Endothelial cell of umbilical vein (primary cell): ENCODE results near the gene PROZ. TPM values are rescaled to one million over a fixed set of nuclear protein-coding genes. Genes with fewer than 3 reads are reported as not detected.

Experiments used
- BruUV-seq: library from RNA; stranded (reverse); fragments of 400-500 nt; replicated peaks from 2 replicates; lab custom pipeline; 2021; lab: Mats Ljungman, UMichigan
- CTCF ChIA-PET: fragments of 300-600, 350-600 bp; sonication (Branson Sonifier 250); formaldehyde crosslinking; loops from one replicate; lab custom pipeline; 2021; ENCODE audit warnings: antibody characterized with exemption, inconsistent platforms; lab: Charles Lee
- POLR2A ChIA-PET: fragments of 300-600, 350-600 bp; sonication (Branson Sonifier 250); formaldehyde crosslinking; loops from one replicate; lab custom pipeline; 2021; ENCODE audit warnings: antibody characterized with exemption, inconsistent platforms; lab: Charles Lee
- DNase-seq: peaks from one replicate; pipeline ENCODE4 v3.0.0-alpha.2; 2011; ENCODE audit warnings: low read depth, low spot score
- FAIRE-seq: peaks from 2 replicates; lab custom pipeline; 2011; peaks lifted over from hg19 to GRCh38; lab: Jason Lieb, UNC
- H2AFZ ChIP-seq: 2 replicates; pipeline ENCODE4 v1.6.0; 2012; ENCODE audit warnings: low read depth, low read length, control low read depth, inconsistent platforms
- H3K27ac ChIP-seq: 2 replicates; pipeline ENCODE4 v1.5.1; 2011; ENCODE audit warnings: low read depth, mild to moderate bottlenecking, control low read depth, low read length, moderate library complexity; ENCODE audit not compliant: insufficient read depth
- H3K27me3 ChIP-seq, 2 experiments: 2 replicates each; pipeline versions ENCODE4 v1.6.0 to v1.6.1; 2011; ENCODE audit warnings: low read length in 2 of 2, mixed read lengths in 1 of 2; ENCODE audit not compliant: control insufficient read depth in 2 of 2, insufficient read depth in 2 of 2
- H3K36me3 ChIP-seq, 2 experiments: 2 replicates in 1 of 2; 3 replicates in 1 of 2; pipeline ENCODE4 v1.5.1; 2011; ENCODE audit warnings: low read length in 2 of 2, mild to moderate bottlenecking in 1 of 2, moderate library complexity in 1 of 2; ENCODE audit not compliant: control insufficient read depth in 2 of 2, insufficient read depth in 2 of 2; ENCODE audit errors: extremely low read depth in 1 of 2
- H3K4me1 ChIP-seq: 3 replicates; pipeline ENCODE4 v1.5.1; 2011; ENCODE audit warnings: mild to moderate bottlenecking, low read length; ENCODE audit not compliant: control insufficient read depth, insufficient read depth; ENCODE audit errors: extremely low read depth
- H3K4me2 ChIP-seq: 2 replicates; pipeline ENCODE4 v1.6.1; 2011; ENCODE audit warnings: low read length, control low read depth, mixed read lengths; ENCODE audit not compliant: insufficient read depth
- H3K4me3 ChIP-seq, 3 experiments: fragments of 200-600 bp in 1 of 3; sonication (generic), shearing (Covaris generic) in 1 of 3; replicated peaks in 1 of 3; 2 replicates each; pipeline ENCODE4 v1.5.1; 2011 to 2016; ENCODE audit warnings: control low read depth in 3 of 3, low read length in 3 of 3, mild to moderate bottlenecking in 2 of 3, inconsistent platforms in 1 of 3, low read depth in 1 of 3, moderate library complexity in 1 of 3; ENCODE audit not compliant: insufficient read depth in 1 of 3
- H3K79me2 ChIP-seq: 2 replicates; pipeline ENCODE4 v1.6.0; 2012; ENCODE audit warnings: low read length, inconsistent platforms; ENCODE audit not compliant: control insufficient read depth, insufficient read depth
- H3K9ac ChIP-seq: replicated peaks from 2 replicates; pipeline ENCODE3; 2011; ENCODE audit warnings: low read length, control low read depth; ENCODE audit not compliant: insufficient read depth; ENCODE audit errors: extremely low read depth
- H3K9me1 ChIP-seq: replicated peaks from 3 replicates; pipeline ENCODE4 v1.6.0; 2011; ENCODE audit warnings: mild to moderate bottlenecking, low read length; ENCODE audit not compliant: control insufficient read depth, insufficient read depth; ENCODE audit errors: extremely low read depth
- H3K9me3 ChIP-seq: replicated peaks from 2 replicates; pipeline ENCODE4 v1.5.1; 2012; ENCODE audit warnings: low read length, inconsistent platforms; ENCODE audit not compliant: control insufficient read depth, insufficient read depth
- H4K20me1 ChIP-seq: replicated peaks from 2 replicates; pipeline ENCODE3; 2011; ENCODE audit warnings: mild to moderate bottlenecking, low read length; ENCODE audit not compliant: control insufficient read depth, insufficient read depth; ENCODE audit errors: extremely low read depth
- EZH2 ChIP-seq: IDR thresholded peaks from 2 replicates; pipeline ENCODE4 v1.6.1; 2012; ENCODE audit warnings: borderline replicate concordance, low read depth, mild to moderate bottlenecking, moderate library complexity, low read length, inconsistent platforms; ENCODE audit not compliant: severe bottlenecking
- FOS ChIP-seq: IDR thresholded peaks from 2 replicates; pipeline ENCODE4 v1.6.1; 2011; ENCODE audit warnings: mild to moderate bottlenecking, low read length, moderate library complexity, borderline replicate concordance; ENCODE audit not compliant: insufficient read depth
- GATA2 ChIP-seq: IDR thresholded peaks from 2 replicates; pipeline ENCODE4 v1.7.0; 2011; ENCODE audit warnings: low read depth, mild to moderate bottlenecking, moderate library complexity, mixed read lengths, low read length; ENCODE audit not compliant: insufficient read length, insufficient read depth
- JUN ChIP-seq: IDR thresholded peaks from 2 replicates; pipeline ENCODE4 v1.6.1; 2011; ENCODE audit warnings: borderline replicate concordance, low read depth; ENCODE audit not compliant: insufficient read length, insufficient read depth
- MYC ChIP-seq: IDR thresholded peaks from one replicate; pipeline ENCODE4 v1.6.1; 2011; ENCODE audit warnings: mild to moderate bottlenecking, low read depth, low read length
- POLR2A ChIP-seq: IDR thresholded peaks from 2 replicates; pipeline ENCODE4 v1.6.1; 2012; ENCODE audit warnings: low read depth, mild to moderate bottlenecking, control low read depth, low read length
- POLR2AphosphoS5 ChIP-seq: IDR thresholded peaks from 2 replicates; pipeline ENCODE4 v1.6.1; 2012; ENCODE audit warnings: low read depth, mild to moderate bottlenecking, control low read depth, low read length, moderate library complexity; ENCODE audit not compliant: insufficient read depth
- dilution Hi-C: fragments of 300-500 bp; cut with MboI; formaldehyde crosslinking; loops from one replicate; pipeline ENCODE4 v1.15.0; 2019; ENCODE audit warnings: low sequenced_read_pairs; ENCODE audit not compliant: extremely low pct_ligation_motif_present
- intact Hi-C: fragments of 100-400 bp; cut with micrococcal nuclease; formaldehyde crosslinking; loops from one replicate; pipeline ENCODE4 v1.10.0; 2022
- polyA plus RNA-seq, 4 experiments: library from polyadenylated mRNA; depleted of rRNA in 3 of 4; stranded (reverse) in 3 of 4; unstranded in 1 of 4; fragments of >200 nt; gene quantifications; 2 replicates each; pipeline versions ENCODE4 v1.2.1 to v1.2.3, GENCODE V29; 2011 to 2012; ENCODE audit warnings: missing spikeins in 1 of 4
- total RNA-seq: library from RNA; stranded (reverse); gene quantifications from 2 replicates; pipeline ENCODE4 v1.2.3, GENCODE V29; 2021
- TF ChIP-seq, protein P1 (sequence below), 2 donors: IDR thresholded peaks; 1 replicate in 1 of 2; 2 replicates in 1 of 2; pipeline ENCODE4 v1.5.1; 2011; ENCODE audit warnings: low read length in 2 of 2, mild to moderate bottlenecking in 2 of 2, moderate library complexity in 2 of 2, control low read depth in 1 of 2, inconsistent platforms in 1 of 2, low read depth in 1 of 2; ENCODE audit not compliant: insufficient read depth in 1 of 2; ENCODE audit errors: extremely low read depth in 1 of 2
- TF ChIP-seq, protein P2 (sequence below): IDR thresholded peaks from 2 replicates; pipeline ENCODE4 v1.6.1; 2011; ENCODE audit not compliant: insufficient read depth, insufficient read length

Gene PROZ
- total and polyA plus RNA-seq, 2 donors (not counting 3 experiments of a cell fraction or from before 2014, with no cell fraction given), result not detected

DNA sequence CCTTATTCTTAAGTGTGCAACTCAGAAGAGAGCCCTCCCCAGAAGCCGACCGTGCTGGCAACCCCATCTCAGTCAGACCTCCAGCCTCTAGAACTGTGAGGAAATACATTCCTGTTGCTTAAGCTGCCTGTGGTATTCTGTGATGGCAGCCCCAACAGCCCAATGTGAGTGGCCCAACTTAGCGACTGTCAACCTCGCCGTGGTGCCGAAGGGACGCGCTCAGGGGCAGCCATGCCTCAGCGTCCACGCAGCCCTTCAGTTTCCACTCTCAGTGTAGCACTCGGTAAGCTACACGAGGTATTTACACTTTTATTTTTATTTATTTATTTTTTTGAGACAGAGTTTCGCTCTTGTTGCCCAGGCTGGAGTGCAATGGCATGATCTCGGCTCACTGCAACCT, 18.4 kb downstream of the PROZ start:
- Histone ChIP-seq H3K4me2 (no peak overlapping the region), H3K27me3 (no peaks in the 10 kb centered on the region), H3K4me3 (no peak overlapping the region), H3K36me3 (peaks cover 16 to 23% of the 10 kb centered on the region in 2 experiments), H3K9me3 (no peaks in the 10 kb centered on the region), H3K79me2 (no peaks in the 10 kb centered on the region), H3K4me1 (peaks cover 14% of the 10 kb centered on the region), H4K20me1 (no peaks in the 10 kb centered on the region), H3K9ac (no peak overlapping the region), H2AFZ (no peak overlapping the region), H3K27ac (no peak overlapping the region), H3K9me1 (no peaks in the 10 kb centered on the region)
- TF ChIP-seq GATA2, result no peak
- TF ChIP-seq POLR2A, result no peak
- TF ChIP-seq POLR2AphosphoS5, result no peak
- TF ChIP-seq FOS, result no peak
- TF ChIP-seq, protein P1, sequence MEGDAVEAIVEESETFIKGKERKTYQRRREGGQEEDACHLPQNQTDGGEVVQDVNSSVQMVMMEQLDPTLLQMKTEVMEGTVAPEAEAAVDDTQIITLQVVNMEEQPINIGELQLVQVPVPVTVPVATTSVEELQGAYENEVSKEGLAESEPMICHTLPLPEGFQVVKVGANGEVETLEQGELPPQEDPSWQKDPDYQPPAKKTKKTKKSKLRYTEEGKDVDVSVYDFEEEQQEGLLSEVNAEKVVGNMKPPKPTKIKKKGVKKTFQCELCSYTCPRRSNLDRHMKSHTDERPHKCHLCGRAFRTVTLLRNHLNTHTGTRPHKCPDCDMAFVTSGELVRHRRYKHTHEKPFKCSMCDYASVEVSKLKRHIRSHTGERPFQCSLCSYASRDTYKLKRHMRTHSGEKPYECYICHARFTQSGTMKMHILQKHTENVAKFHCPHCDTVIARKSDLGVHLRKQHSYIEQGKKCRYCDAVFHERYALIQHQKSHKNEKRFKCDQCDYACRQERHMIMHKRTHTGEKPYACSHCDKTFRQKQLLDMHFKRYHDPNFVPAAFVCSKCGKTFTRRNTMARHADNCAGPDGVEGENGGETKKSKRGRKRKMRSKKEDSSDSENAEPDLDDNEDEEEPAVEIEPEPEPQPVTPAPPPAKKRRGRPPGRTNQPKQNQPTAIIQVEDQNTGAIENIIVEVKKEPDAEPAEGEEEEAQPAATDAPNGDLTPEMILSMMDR (IDR thresholded peaks at IDR 0.05; ENCODE audit: extremely low read depth in 1 of 2, insufficient read depth in 1 of 2, low read depth in 1 of 2, low read length in 2 of 2), result no peak
- no peak for TF ChIP-seq MYC
- TF ChIP-seq JUN, result no peak
- TF ChIP-seq, protein P2, sequence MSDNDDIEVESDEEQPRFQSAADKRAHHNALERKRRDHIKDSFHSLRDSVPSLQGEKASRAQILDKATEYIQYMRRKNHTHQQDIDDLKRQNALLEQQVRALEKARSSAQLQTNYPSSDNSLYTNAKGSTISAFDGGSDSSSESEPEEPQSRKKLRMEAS, result no peak
- no peak for TF ChIP-seq EZH2
- BruUV-seq, result no TSS peak
- no peak for FAIRE-seq
- CTCF ChIA-PET, result interaction anchor here (2.2 kb wide), 1 partner anchor 10 kb away, joined by 8 read pairs; no protein-coding TSS in a partner anchor
- dilution Hi-C loops, result no loop called here
- intact Hi-C loops, result no loop called here
- POLR2A ChIA-PET, result no interaction called here
- no peak for DNase-seq
